ENCODE data around the gene TTF1.
"Not testable (repeated sequence)": the region's sequence is repeated elsewhere in the genome, so short reads cannot be mapped to it uniquely, and the experiment has no call there.

The TTF1 gene

DNA sequence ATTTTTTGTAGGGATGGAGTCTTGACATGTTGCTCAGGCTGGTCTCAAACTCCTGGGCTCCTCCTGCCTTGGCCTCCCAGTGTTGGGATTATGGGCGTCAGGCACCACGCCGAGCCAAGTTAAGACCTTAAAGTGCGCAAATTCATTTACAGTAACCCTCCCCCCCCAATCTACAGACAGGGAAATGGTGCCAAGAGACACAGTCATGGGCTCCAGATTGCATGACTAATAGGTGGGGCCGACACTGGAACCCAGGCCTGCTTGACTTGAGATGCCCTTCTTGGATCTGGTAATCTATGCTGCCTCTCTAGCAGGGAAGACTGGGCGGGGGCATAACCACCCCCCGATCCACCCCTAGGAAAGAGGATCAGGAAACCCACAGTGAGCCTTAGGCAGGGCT lies 19.5 kb downstream of the TTF1 start:
- H3K36me3 ChIP-seq (ENCODE audit: insufficient read depth, low read length) = peaks cover 93% of the 10 kb centered on the region
- H3K9me3 ChIP-seq (ENCODE audit: insufficient read depth, low read depth, low read length) = no peaks in the 10 kb centered on the region
- H3K4me1 ChIP-seq (ENCODE audit: insufficient read depth, low read length) = no peaks in the 10 kb centered on the region
- H3K4me3 ChIP-seq (ENCODE audit: low read length) = no peak overlapping the region
- 95% methylated on average over 7 of the region's 7 CpGs for WGBS
- H3K27ac ChIP-seq (ENCODE audit: low read depth, low read length) = no peak overlapping the region
- no peaks in the 10 kb centered on the region for H3K27me3 ChIP-seq (ENCODE audit: insufficient read depth, low read length)
- H3K9ac ChIP-seq (ENCODE audit: low read depth, low read length) = no peak overlapping the region

- Histone ChIP-seq H3K4me3 (ENCODE audit: low read length) (no peak overlapping the region), H3K27ac (ENCODE audit: low read depth, low read length) (no peak overlapping the region), H3K9me3 (ENCODE audit: insufficient read depth, low read depth, low read length) (no peaks in the 10 kb centered on the region), H3K4me1 (ENCODE audit: insufficient read depth, low read length) (no peaks in the 10 kb centered on the region), H3K9ac (ENCODE audit: low read depth, low read length) (no peak overlapping the region), H3K36me3 (ENCODE audit: insufficient read depth, low read length) (peaks cover 90% of the 10 kb centered on the region), H3K27me3 (ENCODE audit: insufficient read depth, low read length) (no peaks in the 10 kb centered on the region)
- WGBS = 95% methylated on average over 7 of the region's 8 CpGs
These were observed 22.3 kb downstream of the TTF1 start for GRCh38 chr9:132384376-132384775.

DNA sequence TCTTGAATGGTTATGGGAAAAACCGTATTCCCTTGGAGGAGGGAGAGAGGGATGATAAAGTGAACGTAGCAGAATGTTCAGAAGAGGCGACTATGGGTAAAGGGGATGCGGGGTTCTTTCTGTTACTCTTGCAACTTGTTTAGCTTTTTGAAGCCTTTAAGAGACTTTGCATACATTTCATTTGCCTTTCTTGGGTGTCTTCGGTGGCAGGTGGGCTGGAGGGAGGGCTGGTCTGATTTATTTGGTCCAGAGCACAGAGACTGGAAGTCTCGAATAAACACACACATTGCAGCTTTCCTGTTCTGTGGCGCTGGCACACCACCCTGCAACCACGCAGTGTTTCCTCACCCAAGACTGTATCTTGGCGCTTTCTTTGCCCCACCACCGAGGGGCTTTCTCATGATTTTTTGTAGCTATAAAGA lies 23.2 kb downstream of the TTF1 start:
- no peak overlapping the region for H3K27ac ChIP-seq (ENCODE audit: low read depth, low read length)
- WGBS = 97% methylated on average over 9 of the region's 10 CpGs
- H3K9me3 ChIP-seq (ENCODE audit: insufficient read depth, low read depth, low read length) = peaks cover 4% of the 10 kb centered on the region
- no peaks in the 10 kb centered on the region for H3K4me1 ChIP-seq (ENCODE audit: insufficient read depth, low read length)
- H3K27me3 ChIP-seq (ENCODE audit: insufficient read depth, low read length) = no peaks in the 10 kb centered on the region
- H3K36me3 ChIP-seq (ENCODE audit: insufficient read depth, low read length) = peaks cover 90% of the 10 kb centered on the region
- H3K9ac ChIP-seq (ENCODE audit: low read depth, low read length) = no peak overlapping the region
- no peak overlapping the region for H3K4me3 ChIP-seq (ENCODE audit: low read length)

GRCh38 chr9:132381966-132382541 lies 24.6 kb downstream of the TTF1 start:
- Histone ChIP-seq H3K4me1 (ENCODE audit: insufficient read depth, low read length) (no peaks in the 10 kb centered on the region), H3K27me3 (ENCODE audit: insufficient read depth, low read length) (no peaks in the 10 kb centered on the region), H3K36me3 (ENCODE audit: insufficient read depth, low read length) (peaks cover 90% of the 10 kb centered on the region), H3K27ac (ENCODE audit: low read depth, low read length) (no peak overlapping the region), H3K4me3 (ENCODE audit: low read length) (no peak overlapping the region), H3K9me3 (ENCODE audit: insufficient read depth, low read depth, low read length) (peaks cover 11% of the 10 kb centered on the region), H3K9ac (ENCODE audit: low read depth, low read length) (no peak overlapping the region)
- WGBS = 97% methylated on average over 9 of the region's 9 CpGs

DNA sequence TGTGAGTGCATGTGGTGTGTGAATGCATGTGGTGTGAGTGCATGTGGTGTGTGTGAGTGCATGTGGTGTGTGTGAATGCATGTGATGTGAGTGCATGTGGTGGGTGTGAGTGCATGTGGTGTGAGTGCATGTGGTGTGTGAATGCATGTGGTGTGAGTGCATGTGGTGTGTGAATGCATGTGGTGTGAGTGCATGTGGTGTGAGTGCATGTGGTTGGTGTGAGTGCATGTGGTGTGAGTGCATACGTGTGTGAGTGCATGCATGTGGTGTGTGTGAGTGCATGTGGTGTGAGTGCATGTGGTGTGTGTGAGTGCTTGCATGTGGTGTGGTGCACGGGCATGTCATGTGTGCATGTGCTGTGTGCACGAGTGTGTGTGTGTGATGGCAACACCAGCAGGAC lies 28.2 kb downstream of the TTF1 start:
- Histone ChIP-seq H3K9me3 (ENCODE audit: insufficient read depth, low read depth, low read length) (peaks cover 11% of the 10 kb centered on the region), H3K36me3 (ENCODE audit: insufficient read depth, low read length) (peaks cover 79% of the 10 kb centered on the region)
- H3K27me3 ChIP-seq (ENCODE audit: insufficient read depth, low read length); H3K9ac ChIP-seq (ENCODE audit: low read depth, low read length); H3K27ac ChIP-seq (ENCODE audit: low read depth, low read length); H3K4me1 ChIP-seq (ENCODE audit: insufficient read depth, low read length); H3K4me3 ChIP-seq (ENCODE audit: low read length): not testable (repeated sequence)
- WGBS = 94% methylated on average over 3 of the region's 3 CpGs

GRCh38 chr9:132377769-132378168 lies 28.9 kb downstream of the TTF1 start:
- not testable (repeated sequence) for H3K9ac ChIP-seq (ENCODE audit: low read depth, low read length); H3K27ac ChIP-seq (ENCODE audit: low read depth, low read length); H3K27me3 ChIP-seq (ENCODE audit: insufficient read depth, low read length); H3K4me3 ChIP-seq (ENCODE audit: low read length); H3K4me1 ChIP-seq (ENCODE audit: insufficient read depth, low read length)
- Histone ChIP-seq H3K36me3 (ENCODE audit: insufficient read depth, low read length) (peaks cover 73% of the 10 kb centered on the region), H3K9me3 (ENCODE audit: insufficient read depth, low read depth, low read length) (peaks cover 11% of the 10 kb centered on the region)
- WGBS = 91% methylated on average over 2 of the region's 2 CpGs

DNA sequence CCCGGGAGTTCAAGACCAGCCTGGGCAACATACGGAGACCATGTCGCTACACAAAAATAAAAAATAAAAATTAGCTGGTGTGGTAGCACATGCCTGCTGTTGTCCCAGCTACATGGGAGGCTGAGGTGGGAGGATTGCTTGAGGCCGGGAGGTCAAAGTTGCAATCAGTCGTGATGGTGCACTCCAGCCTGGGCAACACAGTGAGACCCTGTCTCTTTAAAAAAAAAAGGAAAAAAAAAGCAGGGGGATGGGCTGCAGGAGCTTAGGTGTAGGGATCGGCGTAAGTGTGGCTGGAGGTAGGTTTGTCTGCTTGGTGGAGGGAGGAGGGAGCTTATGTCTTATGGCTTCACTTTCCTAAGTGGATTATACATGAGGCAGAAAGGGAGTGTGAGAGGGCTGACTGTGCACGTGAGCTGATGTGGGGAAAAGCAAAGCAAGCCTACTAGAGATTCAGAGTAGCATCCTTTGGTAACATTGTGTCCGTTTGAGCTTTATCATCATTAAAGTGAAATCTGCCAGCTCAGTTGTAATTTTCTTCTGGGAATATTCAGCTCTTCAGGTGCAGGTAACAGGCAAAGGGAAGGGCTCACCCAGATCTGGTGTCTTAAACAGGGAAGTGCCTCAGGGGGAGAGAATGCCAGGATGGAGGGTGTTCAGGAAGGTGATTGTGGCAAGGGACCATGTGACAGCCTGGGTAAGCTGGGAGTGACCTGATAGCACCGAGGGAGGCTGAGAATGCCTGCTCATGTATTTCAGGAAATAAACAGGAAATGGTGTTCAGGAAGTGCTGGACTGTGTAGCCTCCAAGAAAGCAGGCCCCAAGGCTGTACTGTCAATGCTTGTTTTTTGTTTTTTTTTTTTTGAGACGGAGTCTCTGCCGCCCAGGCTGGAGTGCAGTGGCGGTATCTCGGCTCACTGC lies 34.2 kb downstream of the TTF1 start:
- WGBS = 88% methylated on average over 14 of the region's 14 CpGs
- Histone ChIP-seq H3K9ac (ENCODE audit: low read depth, low read length) (no peak overlapping the region), H3K36me3 (ENCODE audit: insufficient read depth, low read length) (peaks cover 27% of the 10 kb centered on the region), H3K4me3 (ENCODE audit: low read length) (no peak overlapping the region), H3K27me3 (ENCODE audit: insufficient read depth, low read length) (no peaks in the 10 kb centered on the region), H3K27ac (ENCODE audit: low read depth, low read length) (no peak overlapping the region), H3K9me3 (ENCODE audit: insufficient read depth, low read depth, low read length) (0 out of 2 replicates have a peak, but pooled peaks cover under 1% of the 10 kb centered on the region), H3K4me1 (ENCODE audit: insufficient read depth, low read length) (no peaks in the 10 kb centered on the region)

DNA sequence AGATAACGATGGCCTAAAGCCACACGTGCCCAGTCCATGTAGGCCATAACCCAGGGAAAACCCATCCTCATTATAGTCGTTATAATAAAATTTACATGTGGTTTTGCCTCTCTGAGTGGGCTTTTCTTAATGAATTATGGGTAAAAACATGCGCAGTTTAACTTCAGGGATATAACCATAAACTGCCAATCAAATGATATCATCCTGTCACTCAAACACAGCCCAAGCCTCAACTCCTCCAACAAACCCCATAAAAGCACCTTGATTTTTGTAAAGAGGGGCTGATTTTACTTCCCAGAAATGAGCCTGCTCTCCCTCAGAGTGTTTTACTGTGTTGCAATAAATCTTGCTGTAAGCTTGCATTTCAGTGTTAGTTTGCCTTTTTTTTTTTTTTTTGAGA lies 36.0 kb downstream of the TTF1 start:
- Histone ChIP-seq H3K27ac (ENCODE audit: low read depth, low read length) (no peak overlapping the region), H3K4me3 (ENCODE audit: low read length) (no peak overlapping the region), H3K36me3 (ENCODE audit: insufficient read depth, low read length) (peaks cover 9% of the 10 kb centered on the region), H3K4me1 (ENCODE audit: insufficient read depth, low read length) (no peaks in the 10 kb centered on the region), H3K9me3 (ENCODE audit: insufficient read depth, low read depth, low read length) (no peaks in the 10 kb centered on the region), H3K27me3 (ENCODE audit: insufficient read depth, low read length) (no peaks in the 10 kb centered on the region), H3K9ac (ENCODE audit: low read depth, low read length) (no peak overlapping the region)
- 91% methylated on average over 4 of the region's 4 CpGs for WGBS

- Histone ChIP-seq H3K4me1 (ENCODE audit: insufficient read depth, low read length) (no peaks in the 10 kb centered on the region), H3K27ac (ENCODE audit: low read depth, low read length) (no peak overlapping the region), H3K9me3 (ENCODE audit: insufficient read depth, low read depth, low read length) (no peaks in the 10 kb centered on the region), H3K9ac (ENCODE audit: low read depth, low read length) (no peak overlapping the region), H3K27me3 (ENCODE audit: insufficient read depth, low read length) (no peaks in the 10 kb centered on the region), H3K4me3 (ENCODE audit: low read length) (no peak overlapping the region), H3K36me3 (ENCODE audit: insufficient read depth, low read length) (no peaks in the 10 kb centered on the region)
- WGBS = 90% methylated on average over 4 of the region's 4 CpGs
These were observed 37.2 kb downstream of the TTF1 start for GRCh38 chr9:132369421-132369820.

GRCh38 chr9:132367613-132368313 lies 38.9 kb downstream of the TTF1 start:
- no peaks in the 10 kb centered on the region for H3K9me3 ChIP-seq (ENCODE audit: insufficient read depth, low read depth, low read length)
- H3K27me3 ChIP-seq (ENCODE audit: insufficient read depth, low read length) = no peaks in the 10 kb centered on the region
- H3K36me3 ChIP-seq (ENCODE audit: insufficient read depth, low read length) = no peaks in the 10 kb centered on the region
- H3K4me1 ChIP-seq (ENCODE audit: insufficient read depth, low read length) = no peaks in the 10 kb centered on the region
- no peak overlapping the region for H3K27ac ChIP-seq (ENCODE audit: low read depth, low read length)
- no peak overlapping the region for H3K4me3 ChIP-seq (ENCODE audit: low read length)
- WGBS = 83% methylated on average over 13 of the region's 13 CpGs
- H3K9ac ChIP-seq (ENCODE audit: low read depth, low read length) = no peak overlapping the region

DNA sequence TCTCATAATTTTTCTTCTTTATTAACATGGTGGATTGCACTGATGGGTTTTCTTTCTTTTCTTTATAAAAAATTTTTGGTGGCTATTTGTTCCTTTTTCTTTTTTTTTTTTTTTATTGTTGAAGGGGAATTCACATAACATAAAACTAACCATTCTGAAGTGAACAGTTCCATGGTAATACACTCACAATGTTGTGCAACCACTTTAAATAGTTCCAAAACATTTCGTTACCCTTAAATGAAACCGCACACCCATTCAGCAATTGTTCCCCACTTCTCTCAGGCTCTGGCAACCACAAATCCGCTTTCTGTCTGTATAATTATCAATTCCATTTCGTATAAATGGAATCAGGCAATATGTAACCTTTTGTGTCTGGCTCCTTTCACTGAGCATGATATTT lies 40.2 kb downstream of the TTF1 start:
- no peaks in the 10 kb centered on the region for H3K4me1 ChIP-seq (ENCODE audit: insufficient read depth, low read length)
- H3K4me3 ChIP-seq (ENCODE audit: low read length) = no peak overlapping the region
- H3K27me3 ChIP-seq (ENCODE audit: insufficient read depth, low read length) = no peaks in the 10 kb centered on the region
- no peak overlapping the region for H3K27ac ChIP-seq (ENCODE audit: low read depth, low read length)
- no peaks in the 10 kb centered on the region for H3K9me3 ChIP-seq (ENCODE audit: insufficient read depth, low read depth, low read length)
- whole genome bisulfite sequencing = 96% methylated on average over 4 of the region's 4 CpGs
- H3K36me3 ChIP-seq (ENCODE audit: insufficient read depth, low read length) = no peaks in the 10 kb centered on the region
- no peak overlapping the region for H3K9ac ChIP-seq (ENCODE audit: low read depth, low read length)

Measured in HUES64 (cell line).